AG04450 (cell line): ENCODE measurements around the gene ATRAID. TPM values are rescaled to one million over a fixed set of nuclear protein-coding genes. Genes with fewer than 3 reads are reported as not detected.

Source experiments
- CTCF ChIA-PET: fragments of 300-600, 350-600 bp; formaldehyde crosslinking; extraction: SDS; loops from one replicate; lab custom pipeline; 2022; ENCODE audit warnings: antibody characterized with exemption, inconsistent platforms; lab: Charles Lee
- POLR2A ChIA-PET: fragments of 350-600 bp; formaldehyde crosslinking; extraction: SDS; loops from one replicate; lab custom pipeline; 2021; ENCODE audit warnings: antibody characterized with exemption, inconsistent platforms; lab: Yijun Ruan, JAX
- DNase-seq: peaks from one replicate; pipeline ENCODE4 v3.0.0-alpha.2; 2011; ENCODE audit warnings: low read depth, low spot score
- H3K27ac ChIP-seq: one replicate; pipeline ENCODE4 v1.5.1; 2012; ENCODE audit warnings: low read depth, low read length, control low read depth
- H3K27me3 ChIP-seq: one replicate; pipeline ENCODE4 v1.6.0; 2012; ENCODE audit warnings: low read length; ENCODE audit not compliant: control insufficient read depth, insufficient read depth
- H3K4me3 ChIP-seq: 2 replicates; pipeline ENCODE4 v1.5.1; 2011; ENCODE audit warnings: mild to moderate bottlenecking, low read depth, low read length, control low read depth
- H3K9me3 ChIP-seq: 2 replicates; pipeline ENCODE4 v1.5.1; 2012; ENCODE audit warnings: low read length; ENCODE audit not compliant: control insufficient read depth, insufficient read depth
- CTCF ChIP-seq: IDR thresholded peaks from 2 replicates; pipeline ENCODE4 v1.5.1; 2011; ENCODE audit warnings: low read depth, low read length, control low read depth, inconsistent platforms
- polyA plus RNA-seq: library from polyadenylated mRNA; depleted of rRNA; stranded (reverse); fragments of >200 nt; gene quantifications from 2 replicates; pipeline ENCODE4 v1.2.3, GENCODE V29; 2011

Gene ATRAID
- polyA plus RNA-seq, 1 experiment, result 219 TPM

- CTCF ChIA-PET, result no interaction called here
- Histone ChIP-seq H3K27me3 (peaks cover 41% of the 10 kb centered on the region), H3K27ac (no peak overlapping the region), H3K4me3 (no peak overlapping the region), H3K9me3 (no peaks in the 10 kb centered on the region)
- DNase-seq, result no peak
- no peak for TF ChIP-seq CTCF
- POLR2A ChIA-PET, result interaction anchor here (0.5 kb wide), 1 partner anchor 10 kb away, joined by 6 read pairs; no protein-coding TSS in a partner anchor
Observed at GRCh38 chr2:27258051-27258450, 46.2 kb downstream of the ATRAID start.

- no peak for TF ChIP-seq CTCF
- CTCF ChIA-PET, result no interaction called here
- DNase-seq, result no peak
- no peak overlapping the region for H3K4me3 ChIP-seq
- POLR2A ChIA-PET, result no interaction called here
- H3K27ac ChIP-seq, result no peak overlapping the region
- H3K27me3 ChIP-seq, result peaks cover 69% of the 10 kb centered on the region
- no peaks in the 10 kb centered on the region for H3K9me3 ChIP-seq
Observed at GRCh38 chr2:27261241-27261925, 49.5 kb downstream of the ATRAID start.

- POLR2A ChIA-PET, result no interaction called here
- CTCF ChIA-PET, result no interaction called here
- no peak overlapping the region for H3K27ac ChIP-seq
Observed at GRCh38 chr2:27261926-27262298, 50.1 kb downstream of the ATRAID start.

GRCh38 chr2:27262379-27263286, 50.8 kb downstream of the ATRAID start, which contains the start of gene SLC30A3:
TSS of gene SLC30A3 (minus strand) at chr2:27263047. CDS start at chr2:27262906, 141 bp downstream.
- Histone ChIP-seq H3K4me3 (peak within 1 kb of the TSS; percentile 38), H3K27ac (no peak within 1 kb of the TSS), H3K9me3 (no peaks in the 10 kb centered on the region), H3K27me3 (peaks cover 75% of the 10 kb centered on the region)
- CTCF ChIA-PET, result interaction anchor here (1.0 kb wide), 1 partner anchor 16 kb away, joined by 3 read pairs; no protein-coding TSS in a partner anchor
- DNase-seq, result no peak
- POLR2A ChIA-PET, result interaction anchor here (0.6 kb wide), 1 partner anchor 9 kb away, joined by 3 read pairs; no protein-coding TSS in a partner anchor
- TF ChIP-seq CTCF, result no peak

More at GRCh38 chr2:27261926-27262298, 50.1 kb downstream of the ATRAID start:
- no peak for TF ChIP-seq CTCF
- Histone ChIP-seq H3K4me3 (no peak overlapping the region), H3K9me3 (no peaks in the 10 kb centered on the region), H3K27me3 (peaks cover 69% of the 10 kb centered on the region)
- no peak for DNase-seq
